GM19035 (cell line): ENCODE data around the gene XRN1.
"Not testable (repeated sequence)": the region's sequence is repeated elsewhere in the genome, so short reads cannot be mapped to it uniquely, and the experiment has no call there.

Experiments
- ATAC-seq: cut with Tn5 transposase; IDR thresholded peaks from one replicate; pipeline ENCODE4 v1.9.1; 2021; ENCODE audit not compliant: unreplicated experiment

XRN1 gene

GRCh38 chr3:142439499-142440220 lies 8.2 kb downstream of the XRN1 start:
- ATAC-seq = not testable (repeated sequence)

DNA sequence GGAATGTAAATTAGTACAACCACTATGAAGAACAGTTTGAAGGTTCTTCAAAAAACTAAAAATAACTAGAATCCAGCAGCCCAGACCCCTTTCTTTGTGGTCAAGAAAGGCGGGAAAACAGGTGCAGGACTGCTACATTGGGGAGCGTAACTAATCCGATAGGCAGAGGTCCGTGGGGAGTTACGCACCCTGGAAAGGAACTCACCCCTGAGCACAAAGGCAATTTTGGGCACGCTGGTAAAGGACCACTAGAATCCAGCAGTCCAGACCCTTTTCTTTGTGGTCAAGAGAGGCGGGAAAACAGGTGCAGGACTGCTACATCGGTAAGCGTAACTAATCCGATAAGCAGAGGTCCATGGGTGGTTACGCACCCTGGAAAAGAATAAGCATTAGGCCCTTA lies 9.7 kb downstream of the XRN1 start:
- not testable (repeated sequence) for ATAC-seq

- no peak for ATAC-seq
Measured at GRCh38 chr3:142436951-142437585, 10.8 kb downstream of the XRN1 start.

DNA sequence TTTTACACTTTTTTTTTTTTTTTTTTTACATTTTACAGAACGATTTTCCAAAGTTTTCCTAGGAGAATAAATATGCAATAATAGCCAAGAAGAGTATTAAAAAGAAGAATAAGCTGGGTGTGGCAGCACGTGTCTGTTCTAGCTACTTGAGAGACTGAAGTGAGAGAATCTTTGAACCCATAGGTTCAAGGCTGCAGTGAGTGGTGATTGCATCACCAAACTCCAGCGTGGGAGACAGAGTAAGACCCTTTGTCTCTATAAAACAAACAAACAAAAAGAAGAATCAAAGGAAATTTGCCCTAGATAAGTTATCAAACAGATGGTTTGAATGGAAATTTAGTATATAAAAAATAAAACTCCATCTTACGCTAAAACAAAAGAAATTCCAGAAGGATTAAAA lies 13.3 kb downstream of the XRN1 start:
- ATAC-seq = no peak

DNA sequence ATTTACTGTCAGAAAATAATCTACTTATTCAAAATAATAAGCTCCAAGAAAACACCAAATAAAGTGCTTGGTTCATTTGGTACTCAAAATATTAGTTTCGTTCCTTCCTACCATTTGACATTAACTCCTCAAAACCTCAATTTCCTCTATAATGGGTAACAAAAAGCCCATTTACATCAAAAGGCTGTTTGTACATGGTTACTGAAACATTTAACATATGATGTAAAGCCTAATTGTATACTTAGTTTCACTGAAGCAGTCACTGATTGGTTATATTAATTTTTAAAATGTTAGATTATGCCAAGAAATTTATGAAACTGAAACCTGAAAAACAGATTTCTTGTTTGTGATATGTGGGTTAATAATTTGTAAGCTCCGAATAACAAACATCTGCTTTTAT lies 14.7 kb downstream of the XRN1 start:
- no peak for ATAC-seq

DNA sequence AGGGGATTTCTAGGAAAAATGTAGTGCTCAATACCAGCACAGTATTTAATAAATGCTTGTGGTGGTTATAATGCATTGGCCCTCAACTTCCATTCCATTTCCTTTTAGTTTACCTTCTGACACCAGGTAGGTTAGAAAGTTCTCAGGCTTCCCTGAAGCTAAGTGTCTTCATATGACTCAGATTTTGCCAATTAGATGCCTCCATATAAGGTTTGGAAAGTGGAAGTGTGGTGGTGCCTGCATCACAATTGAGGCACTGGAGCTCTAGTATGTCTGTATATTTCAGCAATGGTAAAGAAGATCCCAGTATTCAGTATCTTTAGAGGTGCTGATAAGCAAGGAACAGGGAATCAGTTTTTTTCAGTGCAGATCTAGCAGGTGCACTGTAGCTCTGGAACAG lies 18.3 kb downstream of the XRN1 start:
- no peak for ATAC-seq

DNA sequence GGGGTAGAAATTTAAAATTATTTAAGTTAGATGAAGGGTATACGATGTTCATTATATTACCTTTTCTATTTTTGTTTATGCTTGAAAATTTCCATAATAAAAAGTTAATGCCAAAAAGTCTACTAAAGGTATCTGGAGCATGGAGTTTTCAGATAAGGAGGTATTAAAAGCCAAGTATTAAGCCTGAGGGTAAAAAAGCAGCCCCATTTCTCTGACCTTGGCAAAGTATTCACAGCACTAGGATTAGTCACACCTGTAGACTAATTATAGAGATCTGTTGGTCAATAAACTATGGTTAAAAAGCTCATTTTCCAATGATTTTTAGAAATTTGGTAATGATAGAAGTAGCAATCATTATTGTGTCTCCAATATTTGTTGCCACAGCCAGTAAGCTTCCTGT lies 23.1 kb downstream of the XRN1 start:
- no peak for ATAC-seq

- ATAC-seq = no peak
Measured at GRCh38 chr3:142418926-142419592, 28.8 kb downstream of the XRN1 start.

DNA sequence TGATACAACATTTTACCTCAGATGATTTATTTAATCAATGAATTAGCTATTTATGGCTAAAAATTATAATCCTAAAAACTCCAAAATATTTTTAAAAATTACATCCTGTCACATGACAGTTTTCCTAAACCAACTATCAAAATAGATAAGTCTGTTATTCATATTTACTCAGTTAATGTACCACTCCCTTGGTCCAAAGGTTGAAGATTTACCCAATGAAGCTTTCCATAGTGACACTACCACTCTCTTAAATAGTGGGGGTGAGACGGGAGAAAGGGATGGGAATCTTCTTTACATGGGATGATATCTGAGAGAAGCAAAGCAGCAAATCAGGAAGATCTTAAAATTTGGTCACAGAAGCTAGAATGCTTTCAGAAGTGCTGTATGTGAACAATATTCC lies 30.5 kb downstream of the XRN1 start:
- ATAC-seq = no peak

DNA sequence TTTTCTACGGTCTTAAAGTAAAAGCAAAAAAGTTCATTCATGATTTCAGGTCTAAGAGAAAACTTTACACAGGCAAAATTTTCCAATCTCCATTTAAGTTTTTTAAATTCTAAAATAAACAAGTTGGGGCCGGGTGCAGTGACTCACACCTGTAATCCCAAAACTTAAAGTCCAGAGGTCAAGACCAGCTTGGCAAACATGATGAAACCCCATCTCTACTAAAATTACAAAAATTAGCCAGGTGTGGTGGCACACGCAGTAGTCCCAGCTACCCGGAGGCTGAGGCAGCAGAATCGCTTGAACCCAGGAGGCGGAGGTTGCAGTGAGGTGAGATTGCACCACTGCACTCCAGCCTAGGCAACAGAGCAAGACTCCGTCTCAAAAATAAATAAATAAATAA lies 47.3 kb downstream of the XRN1 start:
- ATAC-seq = not testable (repeated sequence)

- no peak for ATAC-seq
Measured at GRCh38 chr3:142394921-142395622, 52.8 kb downstream of the XRN1 start.

DNA sequence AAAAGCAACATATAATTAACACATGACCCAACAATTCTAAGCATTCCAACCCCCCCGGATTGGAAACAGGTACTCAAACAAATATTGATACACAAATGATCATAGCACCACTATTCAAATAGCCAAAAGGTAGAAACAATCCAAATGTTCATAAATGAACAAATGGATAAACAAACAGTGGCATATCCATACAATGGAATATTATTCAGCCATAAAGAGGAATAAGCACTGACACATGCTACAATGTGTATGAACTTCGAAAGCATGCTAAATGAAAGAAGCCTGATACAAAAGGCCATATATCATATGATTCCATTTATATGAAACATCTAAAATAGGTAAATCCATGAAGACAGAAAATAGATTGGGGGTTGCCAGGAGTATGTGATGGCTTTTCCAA lies 62.8 kb downstream of the XRN1 start:
- no peak for ATAC-seq

DNA sequence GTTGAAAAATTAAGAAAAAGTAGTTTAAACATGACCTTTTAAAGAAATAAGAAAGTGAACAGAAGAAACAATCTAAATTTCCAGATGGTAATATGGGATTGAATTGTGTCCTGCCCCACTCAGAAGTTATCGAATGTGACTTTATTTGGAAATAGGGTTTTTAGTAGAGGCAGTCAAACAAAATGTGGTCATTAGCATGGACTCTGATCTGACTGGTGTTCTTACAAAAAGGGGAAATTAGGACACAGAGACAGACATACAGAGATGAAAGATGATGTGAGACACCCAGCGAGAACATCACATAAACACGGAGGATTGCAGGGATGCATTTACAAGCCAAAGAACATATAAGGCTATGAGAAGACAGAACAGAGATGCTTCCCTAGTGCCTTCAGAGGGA lies 73.2 kb downstream of the XRN1 start:
- ATAC-seq = no peak

DNA sequence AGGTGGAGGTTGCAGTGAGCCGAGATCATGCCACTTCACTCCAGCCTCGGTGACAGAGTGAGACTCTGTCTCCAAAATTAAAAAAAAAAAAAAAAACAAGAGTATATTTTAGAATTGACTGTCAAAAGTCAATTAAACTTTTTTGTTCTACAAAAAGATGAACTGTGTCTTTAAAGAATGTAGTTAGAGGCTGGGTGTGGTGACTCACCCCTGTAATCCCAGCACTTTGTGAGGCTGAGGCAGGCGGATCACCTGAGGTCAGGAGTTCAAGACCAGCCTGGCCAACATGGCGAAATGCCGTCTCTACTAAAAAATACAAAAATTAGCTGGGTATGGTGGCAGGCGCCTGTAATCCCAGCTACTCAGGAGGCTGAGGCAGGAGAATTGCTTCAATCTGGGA lies 78.3 kb downstream of the XRN1 start:
- not testable (repeated sequence) for ATAC-seq

- no peak for ATAC-seq
Measured at GRCh38 chr3:142366434-142366833, 81.4 kb downstream of the XRN1 start.

DNA sequence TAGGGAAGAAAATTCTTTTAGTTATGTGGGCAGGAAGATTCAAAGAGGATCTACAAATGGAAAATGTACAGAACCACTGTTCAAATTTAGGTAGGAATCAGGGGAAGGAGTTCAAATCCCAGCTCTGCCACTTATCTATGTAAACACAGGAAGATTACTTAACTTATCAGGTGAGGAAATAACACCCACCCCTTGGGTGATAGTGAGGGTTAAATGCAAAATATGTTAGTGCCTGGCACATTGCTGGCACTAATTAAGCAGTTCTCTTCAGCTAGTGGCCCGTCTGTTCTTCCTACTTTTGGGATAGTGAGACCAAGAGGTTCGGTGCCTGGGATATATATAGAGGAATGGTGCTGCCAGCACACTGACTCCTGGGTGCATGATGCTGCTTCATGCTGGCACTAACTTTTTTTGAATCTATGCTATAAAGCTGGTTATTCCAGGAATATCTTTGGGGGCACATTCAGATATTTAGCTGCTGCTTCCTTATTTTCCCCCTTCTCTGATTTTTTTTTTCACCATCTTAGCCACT lies 83.8 kb downstream of the XRN1 start:
- no peak for ATAC-seq

- ATAC-seq = not testable (repeated sequence)
Measured at GRCh38 chr3:142363433-142363832, 84.4 kb downstream of the XRN1 start.

GRCh38 chr3:142359367-142359766 lies 88.5 kb downstream of the XRN1 start:
- no peak for ATAC-seq

DNA sequence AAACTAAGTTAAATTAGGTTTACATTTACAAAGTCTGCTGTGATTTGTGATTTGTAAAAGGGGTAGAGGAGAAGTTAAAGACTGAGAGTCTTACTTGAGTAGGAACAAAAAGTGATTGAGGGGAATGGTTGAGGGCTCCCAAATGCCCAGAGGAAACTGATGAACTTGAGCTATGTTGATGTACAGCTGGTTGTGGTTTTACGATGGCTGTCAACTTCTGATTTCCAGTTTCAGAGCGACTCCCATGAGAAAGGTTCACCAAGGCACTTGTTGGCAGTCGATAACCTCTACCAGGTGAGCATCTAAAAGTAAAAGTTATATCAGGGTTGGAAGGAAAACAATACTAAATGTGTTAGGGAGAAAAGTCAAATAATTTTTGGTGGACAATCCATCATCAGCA lies 91.0 kb downstream of the XRN1 start:
- ATAC-seq = no peak

DNA sequence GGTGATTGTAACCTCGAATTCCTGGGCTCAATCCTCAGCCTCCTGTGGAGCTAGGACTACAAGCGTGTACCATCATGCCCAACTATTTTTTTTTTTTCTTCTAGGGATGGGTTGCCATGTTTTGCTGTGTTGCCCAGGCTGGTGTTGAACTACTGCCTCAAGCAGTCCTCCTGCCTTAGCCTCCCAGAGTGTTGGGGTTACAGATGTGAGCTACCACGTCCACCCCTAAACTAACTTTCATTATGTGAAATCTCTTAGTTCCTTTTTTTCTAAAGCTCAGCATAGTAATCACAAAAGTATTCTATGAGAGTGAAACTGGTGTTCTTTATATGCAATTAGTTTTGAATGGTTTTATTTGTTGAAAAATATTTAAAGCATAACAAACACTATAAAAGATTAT lies 92.1 kb downstream of the XRN1 start:
- ATAC-seq = no peak

DNA sequence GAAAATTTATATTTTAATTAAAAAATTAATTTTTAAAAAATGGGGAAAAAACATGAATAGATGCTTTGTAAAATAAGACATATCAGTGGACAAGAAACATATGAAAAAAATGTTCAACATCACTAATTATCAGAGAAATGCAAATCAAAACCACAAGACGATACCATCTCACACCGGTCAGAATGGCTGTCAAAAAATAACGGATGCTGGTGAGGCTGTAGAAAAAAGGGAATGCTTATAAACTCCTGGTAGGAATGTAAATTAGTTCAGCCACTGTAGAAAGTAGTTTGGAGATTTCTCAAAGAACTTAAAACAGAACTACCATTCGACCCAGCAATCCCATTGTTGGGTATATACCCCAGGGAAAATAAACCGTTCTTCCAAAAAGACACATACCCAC lies 93.8 kb downstream of the XRN1 start:
- no peak for ATAC-seq
